Measurements from ENCODE around the gene SYNDIG1L.

The SYNDIG1L gene

GRCh38 chr14:74356892-74357575 lies 69.0 kb downstream of the SYNDIG1L start:
- DNase-seq: no peak

All from NCI-H1417 (cell line).